A673 (cell line): ENCODE results near the gene SORL1-AS1.

Source experiments
- CTCF ChIP-seq: fragments of 300-800, 200-600 bp; sonication (generic); conservative IDR thresholded peaks from 2 replicates; pipeline ENCODE4 v1.5.1; 2017; ENCODE audit warnings: low read depth, mild to moderate bottlenecking, antibody characterized with exemption, low read length, moderate library complexity, mixed read lengths
- EZH2 ChIP-seq: fragments of 200-600 bp; sonication (generic); IDR thresholded peaks from 2 replicates; pipeline ENCODE4 v1.6.1; 2017; ENCODE audit warnings: borderline replicate concordance, low read depth, mild to moderate bottlenecking, mixed read lengths, antibody characterized with exemption, low read length; ENCODE audit not compliant: poor library complexity, severe bottlenecking

DNA sequence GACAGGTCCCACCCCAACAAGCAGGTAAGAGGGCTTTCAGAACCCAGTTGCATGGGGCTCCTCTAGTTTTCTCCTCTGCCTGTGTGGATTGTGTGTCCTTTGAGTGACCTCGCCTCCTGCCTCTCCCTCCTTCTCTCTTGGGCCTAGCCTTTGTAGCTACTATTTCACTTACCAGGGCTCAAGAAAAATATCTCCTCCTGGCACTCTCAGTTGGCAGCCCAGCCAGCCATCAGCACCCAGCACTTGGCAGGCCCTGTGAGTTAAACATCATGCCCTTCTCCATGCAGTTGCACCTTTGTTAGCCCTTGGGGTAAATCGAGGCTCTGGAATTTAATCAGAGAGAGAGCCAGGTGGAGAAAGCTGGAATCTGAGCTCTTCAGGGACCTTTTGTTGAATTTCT is 35.4 kb upstream of the SORL1-AS1 start:
- TF ChIP-seq CTCF = no peak
- no peak for TF ChIP-seq EZH2
